HepG2 (cell line): Measurements from ENCODE around the gene IER5L. TPM values are rescaled to one million over a fixed set of nuclear protein-coding genes. Genes with fewer than 3 reads are reported as not detected.

Experiments used
- ARID2 ChIP-seq: sonication (generic); formaldehyde crosslinking; IDR thresholded peaks from 2 replicates; pipeline ENCODE4 v1.8.1; 2022; ENCODE audit warnings: mild to moderate bottlenecking, missing genetic modification reagents, borderline replicate concordance
- ARID5B ChIP-seq: IDR thresholded peaks from 2 replicates; pipeline ENCODE4 v1.4.0; 2020; ENCODE audit warnings: mild to moderate bottlenecking, missing genetic modification reagents
- FOXC1 ChIP-seq: sonication (generic); formaldehyde crosslinking; IDR thresholded peaks from 2 replicates; pipeline ENCODE4 v1.8.0; 2022; ENCODE audit warnings: mild to moderate bottlenecking, missing genetic modification reagents, borderline replicate concordance
- HIVEP1 ChIP-seq: sonication (generic); formaldehyde crosslinking; IDR thresholded peaks from 2 replicates; pipeline ENCODE4 v1.4.0; 2020; ENCODE audit warnings: mild to moderate bottlenecking, missing genetic modification reagents
- KDM4B ChIP-seq: sonication (generic); formaldehyde crosslinking; IDR thresholded peaks from 2 replicates; pipeline ENCODE4 v1.4.0; 2020; ENCODE audit warnings: missing genetic modification reagents
- NCOA2 ChIP-seq: sonication (generic); formaldehyde crosslinking; IDR thresholded peaks from 2 replicates; pipeline ENCODE4 v1.8.0; 2022; ENCODE audit warnings: inconsistent platforms
- NR0B2 ChIP-seq: sonication (generic); formaldehyde crosslinking; IDR thresholded peaks from 2 replicates; pipeline ENCODE4 v1.4.0; 2020; ENCODE audit warnings: mild to moderate bottlenecking, missing genetic modification reagents
- TAF15 ChIP-seq: fragments of 200-400 bp; formaldehyde crosslinking; IDR thresholded peaks from one replicate; pipeline ENCODE4 v1.6.1; 2018; ENCODE audit warnings: mild to moderate bottlenecking, low read depth, low read length; ENCODE audit not compliant: poor library complexity, severe bottlenecking
- TSC22D2 ChIP-seq: sonication (generic); formaldehyde crosslinking; IDR thresholded peaks from 2 replicates; pipeline ENCODE4 v1.5.1; 2020; ENCODE audit warnings: missing genetic modification reagents, mild to moderate bottlenecking, borderline replicate concordance
- UBTF ChIP-seq: sonication (generic); formaldehyde crosslinking; IDR thresholded peaks from 2 replicates; pipeline ENCODE4 v1.4.0; 2020; ENCODE audit warnings: mild to moderate bottlenecking, missing genetic modification reagents
- ZBTB7B ChIP-seq: sonication (generic); formaldehyde crosslinking; IDR thresholded peaks from 2 replicates; pipeline ENCODE4 v1.4.0; 2020; ENCODE audit warnings: missing genetic modification reagents
- ZNF317 ChIP-seq: sonication (generic); formaldehyde crosslinking; IDR thresholded peaks from 2 replicates; pipeline ENCODE4 v1.5.0; 2020; ENCODE audit warnings: mild to moderate bottlenecking, missing genetic modification reagents
- ZNF383 ChIP-seq: sonication (generic); formaldehyde crosslinking; IDR thresholded peaks from 2 replicates; pipeline ENCODE4 v1.4.0; 2020; ENCODE audit warnings: missing genetic modification reagents, mild to moderate bottlenecking, borderline replicate concordance
- ZNF563 ChIP-seq: sonication (generic); formaldehyde crosslinking; IDR thresholded peaks from 2 replicates; pipeline ENCODE4 v1.8.0; 2022; ENCODE audit warnings: mild to moderate bottlenecking, moderate library complexity, missing genetic modification reagents
- ZNF577 ChIP-seq: sonication (generic); formaldehyde crosslinking; IDR thresholded peaks from 2 replicates; pipeline ENCODE4 v1.4.0; 2020; ENCODE audit warnings: mild to moderate bottlenecking, low read depth, missing genetic modification reagents, borderline replicate concordance
- ZNF605 ChIP-seq: sonication (generic); formaldehyde crosslinking; IDR thresholded peaks from 2 replicates; pipeline ENCODE4 v1.8.0; 2022; ENCODE audit warnings: mild to moderate bottlenecking, missing genetic modification reagents
- ZSCAN20 ChIP-seq: sonication (generic); formaldehyde crosslinking; IDR thresholded peaks from 2 replicates; pipeline ENCODE4 v1.4.0; 2020; ENCODE audit warnings: missing genetic modification reagents, mild to moderate bottlenecking, borderline replicate concordance
- polyA plus RNA-seq, 8 experiments: library from polyadenylated mRNA; depleted of rRNA in 3 of 8; stranded (reverse) in 7 of 8; unstranded in 1 of 8; fragments of >200 nt; fragmentation: Illumina TruSeq in 4 of 8; extraction: Trizol in 4 of 8; gene quantifications; 2 replicates each; pipeline versions ENCODE4 v1.2.1 to v1.2.3, GENCODE V29; 2011 to 2016; ENCODE audit warnings: low read depth in 4 of 8, missing spikeins in 1 of 8, mixed read lengths in 1 of 8; ENCODE audit not compliant: insufficient read depth in 1 of 8
- total RNA-seq, 5 experiments: library from RNA; depleted of rRNA; stranded (reverse); fragments of >200 nt; fragmentation: Illumina TruSeq; extraction: Trizol; gene quantifications; 2 replicates each; pipeline ENCODE4 v1.2.3, GENCODE V29; 2016; ENCODE audit warnings: low read depth in 1 of 5
- TF ChIP-seq, protein P1 (sequence below): IDR thresholded peaks from 2 replicates; pipeline ENCODE4 v1.6.1; 2016
- TF ChIP-seq, protein P2 (sequence below): sonication (generic); formaldehyde crosslinking; IDR thresholded peaks from 2 replicates; pipeline ENCODE4 v1.5.0; 2020; ENCODE audit warnings: missing genetic modification reagents

Gene IER5L
- total and polyA plus RNA-seq, 2 of the 13 experiments (the other 11 are each of a cell fraction or from before 2014, with no cell fraction given), result 1.8 to 3.3 TPM

- TF ChIP-seq UBTF (CRISPR knock-in tag), result peak; percentile 94
- TF ChIP-seq TSC22D2, result peak; percentile 67; the same call in 1 of the 2 replicates
- TF ChIP-seq ARID5B (CRISPR knock-in tag), result peak; percentile 31; the same call in 1 of the 2 replicates
- TF ChIP-seq TAF15, result peak; percentile 32
- TF ChIP-seq, protein P1, sequence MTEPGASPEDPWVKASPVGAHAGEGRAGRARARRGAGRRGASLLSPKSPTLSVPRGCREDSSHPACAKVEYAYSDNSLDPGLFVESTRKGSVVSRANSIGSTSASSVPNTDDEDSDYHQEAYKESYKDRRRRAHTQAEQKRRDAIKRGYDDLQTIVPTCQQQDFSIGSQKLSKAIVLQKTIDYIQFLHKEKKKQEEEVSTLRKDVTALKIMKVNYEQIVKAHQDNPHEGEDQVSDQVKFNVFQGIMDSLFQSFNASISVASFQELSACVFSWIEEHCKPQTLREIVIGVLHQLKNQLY, result no peak
- TF ChIP-seq ZNF383, result no peak
- TF ChIP-seq FOXC1, result peak; percentile 71; the same call in 1 of the 2 replicates
- TF ChIP-seq, protein P2, sequence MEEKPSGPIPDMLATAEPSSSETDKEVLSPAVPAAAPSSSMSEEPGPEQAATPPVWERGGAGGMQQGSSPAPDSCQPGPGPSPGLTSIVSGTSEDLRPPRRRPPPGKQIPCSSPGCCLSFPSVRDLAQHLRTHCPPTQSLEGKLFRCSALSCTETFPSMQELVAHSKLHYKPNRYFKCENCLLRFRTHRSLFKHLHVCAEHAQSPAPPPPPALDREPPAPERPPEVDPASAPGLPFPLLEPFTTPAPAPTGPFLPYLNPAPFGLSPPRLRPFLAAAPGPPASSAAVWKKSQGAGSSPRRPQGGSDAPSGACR (CRISPR knock-in tag), result peak; percentile 35; the same call in 1 of the 2 replicates
- TF ChIP-seq ZNF317, result peak; percentile 83
- 0 out of 2 replicates have a peak, but pooled peaks have one; percentile 74 for TF ChIP-seq NR0B2 (CRISPR knock-in tag)
- TF ChIP-seq ZNF577 (CRISPR knock-in tag), result no peak
- TF ChIP-seq ZNF563 (CRISPR knock-in tag), result peak; percentile 56; the same call in 1 of the 2 replicates
- peak; percentile 91 for TF ChIP-seq ZNF605
- TF ChIP-seq KDM4B, result peak; percentile 11; the same call in 1 of the 2 replicates
- TF ChIP-seq ZSCAN20 (CRISPR knock-in tag), result no peak
- TF ChIP-seq HIVEP1 (CRISPR knock-in tag), result peak; percentile 67; the same call in 1 of the 2 replicates
- peak; percentile 80 for TF ChIP-seq ARID2 (CRISPR knock-in tag)
- TF ChIP-seq ZBTB7B, result peak; percentile 37; the same call in 1 of the 2 replicates
- peak; percentile 49; the same call in 1 of the 2 replicates for TF ChIP-seq NCOA2 (CRISPR knock-in tag)
Observed at GRCh38 chr9:129177791-129178567, at the start of gene IER5L (continued).
